GM12878 (cell line): Measurements from ENCODE around the gene CLMP. TPM values are rescaled to one million over a fixed set of nuclear protein-coding genes. Genes with fewer than 3 reads are reported as not detected.
A peak's percentile ranks its signal among the peaks of the same experiment; 100 is the strongest.
"Not testable (repeated sequence)": the region's sequence is repeated elsewhere in the genome, so short reads cannot be mapped to it uniquely, and the experiment has no call there.

Source experiments
- ATAC-seq: fragments of 200-7000 bp; cut with Tn5 transposase; 3 replicates; pipeline ENCODE4 v1.9.1; 2020; ENCODE audit warnings: mild to moderate bottlenecking, moderate library complexity
- BruUV-seq: library from RNA; stranded (reverse); fragments of 400-500 nt; replicated peaks from 2 replicates; lab custom pipeline; 2021; lab: Mats Ljungman, UMichigan
- CTCF ChIA-PET: fragments of 300-600 bp; sonication (Branson Sonifier 250); formaldehyde crosslinking; extraction: SDS; loops from one replicate; lab custom pipeline; 2021; ENCODE audit warnings: inconsistent platforms; lab: Yijun Ruan, JAX
- POLR2A ChIA-PET: fragments of 350-600 bp; formaldehyde crosslinking; extraction: SDS; loops from one replicate; lab custom pipeline; 2021; ENCODE audit warnings: inconsistent platforms; lab: Charles Lee
- RAD21 ChIA-PET: fragments of 300-600 bp; sonication (Branson Sonifier 250); formaldehyde crosslinking; loops from one replicate; lab custom pipeline; 2023; ENCODE audit warnings: antibody characterized with exemption; ENCODE audit not compliant: unreplicated experiment; lab: Charles Lee
- SMC1A ChIA-PET: fragments of 300-600 bp; sonication (Branson Sonifier 250); formaldehyde crosslinking; loops from one replicate; lab custom pipeline; 2023; ENCODE audit not compliant: unreplicated experiment, uncharacterized antibody; lab: Charles Lee
- DNase-seq: peaks from one replicate; pipeline ENCODE4 v3.0.0-alpha.2; 2011; ENCODE audit warnings: low read depth, low spot score
- FAIRE-seq: peaks from 3 replicates; lab custom pipeline; 2011; peaks lifted over from hg19 to GRCh38; lab: Jason Lieb, UNC
- H2AFZ ChIP-seq: 2 replicates; pipeline ENCODE4 v1.6.0; 2011; ENCODE audit warnings: low read depth, low read length, control low read depth; ENCODE audit not compliant: control insufficient read depth
- H3K27ac ChIP-seq: 2 replicates; pipeline ENCODE4 v1.5.1; 2011; ENCODE audit warnings: control low read depth; ENCODE audit not compliant: control insufficient read depth, insufficient read depth
- H3K27me3 ChIP-seq, 2 experiments: replicated peaks in 1 of 2; 2 replicates each; pipeline versions ENCODE4 v1.6.0 to v1.6.1; 2011; ENCODE audit warnings: low read length in 1 of 2; ENCODE audit not compliant: control insufficient read depth in 2 of 2, insufficient read depth in 2 of 2
- H3K36me3 ChIP-seq, 2 experiments: 2 replicates each; pipeline ENCODE4 v1.5.1; 2011; ENCODE audit warnings: low read length in 1 of 2; ENCODE audit not compliant: control insufficient read depth in 2 of 2, insufficient read depth in 2 of 2
- H3K4me1 ChIP-seq: 2 replicates; pipeline ENCODE4 v1.6.1; 2011; ENCODE audit warnings: mild to moderate bottlenecking, low read length, moderate library complexity, mixed read lengths; ENCODE audit not compliant: control insufficient read depth, insufficient read depth
- H3K4me2 ChIP-seq: 2 replicates; pipeline ENCODE4 v1.6.0; 2011; ENCODE audit warnings: control low read depth; ENCODE audit not compliant: control insufficient read depth, insufficient read depth
- H3K4me3 ChIP-seq: fragments of 200-600 bp; sonication (generic); 2 replicates; pipeline ENCODE4 v1.5.1; 2016
- H3K79me2 ChIP-seq: 2 replicates; pipeline ENCODE4 v1.6.0; 2011; ENCODE audit warnings: low read length; ENCODE audit not compliant: control insufficient read depth, insufficient read depth
- H3K9ac ChIP-seq: 2 replicates; pipeline ENCODE4 v1.8.0; 2011; ENCODE audit warnings: low read length, control low read depth, mixed read lengths; ENCODE audit not compliant: control insufficient read depth, insufficient read depth
- H3K9me3 ChIP-seq: replicated peaks from 3 replicates; pipeline ENCODE4 v1.5.1; 2011; ENCODE audit warnings: mild to moderate bottlenecking, low read length; ENCODE audit not compliant: control insufficient read depth, insufficient read depth
- H4K20me1 ChIP-seq: 2 replicates; pipeline ENCODE4 v1.6.0; 2011; ENCODE audit not compliant: control insufficient read depth, insufficient read depth
- KAT2A ChIP-seq: conservative IDR thresholded peaks from 2 replicates; pipeline ENCODE4 v1.6.1; 2011; ENCODE audit warnings: low read depth, low read length; ENCODE audit not compliant: control insufficient read depth
- KDM1A ChIP-seq: fragments of 200-600 bp; sonication (generic); IDR thresholded peaks from 2 replicates; pipeline ENCODE4 v1.6.1; 2016; ENCODE audit warnings: borderline replicate concordance
- LARP7 ChIP-seq: fragments of 450-650 bp; IDR thresholded peaks from 2 replicates; pipeline ENCODE4 v1.6.1; 2017; ENCODE audit warnings: mild to moderate bottlenecking
- MEF2A ChIP-seq: IDR thresholded peaks from 2 replicates; pipeline ENCODE4 v1.6.1; 2011; ENCODE audit warnings: low read depth, mild to moderate bottlenecking, low read length, moderate library complexity; ENCODE audit not compliant: insufficient read depth
- MLLT1 ChIP-seq: fragments of 450-650 bp; IDR thresholded peaks from 2 replicates; pipeline ENCODE4 v1.6.1; 2016; ENCODE audit warnings: mild to moderate bottlenecking
- NFYB ChIP-seq: IDR thresholded peaks from 2 replicates; pipeline ENCODE4 v1.6.1; 2011; ENCODE audit warnings: low read depth, mild to moderate bottlenecking, low read length, improper control_type of control experiment, moderate library complexity; ENCODE audit not compliant: insufficient read depth
- NKRF ChIP-seq: fragments of 450-650 bp; conservative IDR thresholded peaks from 2 replicates; pipeline ENCODE4 v1.6.1; 2017; ENCODE audit warnings: mild to moderate bottlenecking, moderate library complexity
- SUPT20H ChIP-seq: IDR thresholded peaks from 2 replicates; pipeline ENCODE4 v1.6.1; 2011; ENCODE audit warnings: low read depth, mild to moderate bottlenecking, low read length, moderate library complexity, borderline replicate concordance; ENCODE audit not compliant: control insufficient read depth
- YBX1 ChIP-seq: fragments of 450-650 bp; IDR thresholded peaks from 2 replicates; pipeline ENCODE4 v1.6.1; 2016; ENCODE audit warnings: antibody characterized with exemption
- ZNF207 ChIP-seq: fragments of 450-650 bp; IDR thresholded peaks from 2 replicates; pipeline ENCODE4 v1.6.1; 2014; ENCODE audit warnings: antibody characterized with exemption, mild to moderate bottlenecking, borderline replicate concordance
- ZNF384 ChIP-seq: IDR thresholded peaks from 2 replicates; pipeline ENCODE4 v1.6.1; 2012; ENCODE audit warnings: low read depth, mild to moderate bottlenecking, low read length, improper control_type of control experiment, borderline replicate concordance
- ZSCAN29 ChIP-seq: fragments of 450-650 bp; IDR thresholded peaks from 2 replicates; pipeline ENCODE4 v1.6.1; 2017; ENCODE audit warnings: mild to moderate bottlenecking, moderate library complexity
- WGBS: methylation state at CpG from one replicate; pipeline ENCODE4 v1.1.6; 2016; ENCODE audit warnings: low lambda C conversion rate; ENCODE audit not compliant: insufficient replicate concordance, insufficient coverage; ENCODE audit errors: missing lambda C conversion rate; 5-methylcytosine and 5-hydroxymethylcytosine counted together
- in situ Hi-C: fragments of 300-500 bp; cut with MboI; formaldehyde crosslinking; loops from 9 replicates; pipeline ENCODE4 v1.14.3; 2018; ENCODE audit warnings: mixed read lengths
- intact Hi-C: fragments of 100-400 bp; cut with micrococcal nuclease; formaldehyde crosslinking; loops from one replicate; pipeline ENCODE4 v1.14.2; 2022; ENCODE audit not compliant: unreplicated experiment
- polyA plus RNA-seq, 11 experiments: library from polyadenylated mRNA; depleted of rRNA in 4 of 11; unstranded in 6 of 11; stranded (reverse) in 5 of 11; fragments of >200 nt; fragmentation: Nextera tagmentation in 4 of 11; fragmentation: Illumina TruSeq in 1 of 11; extraction: Ambion mirVana in 4 of 11; extraction: Trizol in 1 of 11; gene quantifications; 1 replicate in 1 of 11; 2 replicates in 10 of 11; pipeline versions ENCODE4 v1.2.1 to v1.2.3, GENCODE V29; 2011 to 2016; ENCODE audit warnings: inconsistent platforms in 2 of 11, missing spikeins in 2 of 11, low read depth in 1 of 11
- total RNA-seq, 4 experiments: library from RNA; depleted of rRNA in 3 of 4; stranded (reverse); fragments of >200 nt in 3 of 4; fragmentation: Illumina TruSeq in 1 of 4; extraction: Trizol in 1 of 4; gene quantifications; 2 replicates each; pipeline versions ENCODE4 v1.2.1 to v1.2.3, GENCODE V29; 2013 to 2021

CLMP gene
- total and polyA plus RNA-seq, 10 of the 15 experiments (the other 5 are each of a cell fraction or from before 2014, with no cell fraction given) = 0.01 to 0.71 (median 0.20) TPM; not detected in 4

- DNase-seq, H3K36me3 ChIP-seq, H3K4me1 ChIP-seq, BruUV-seq, H2AFZ ChIP-seq, H4K20me1 ChIP-seq, H3K27me3 ChIP-seq, H3K9ac ChIP-seq, intact Hi-C loops, in situ Hi-C loops, H3K4me3 ChIP-seq, H3K79me2 ChIP-seq, H3K9me3 ChIP-seq: not testable (repeated sequence)
- TF ChIP-seq MLLT1 (peak; percentile 29; the same call in 1 of the 2 replicates), ZNF384 (peak; percentile 60; the same call in 1 of the 2 replicates)
- POLR2A ChIA-PET = interaction anchor here (0.7 to 1.3 kb wide), 2 partner anchors 9 to 212 kb away, joined by 3 to 4 read pairs; no protein-coding TSS in a partner anchor
- peak; percentile 96 for ATAC-seq
- SMC1A ChIA-PET = interaction anchor here (0.7 to 1.2 kb wide), 2 partner anchors 22 to 231 kb away, joined by 3 read pairs; no protein-coding TSS in a partner anchor
- Histone ChIP-seq H3K4me2 (peak overlapping the region; percentile 21), H3K27ac (peak overlapping the region; percentile 67)
- CTCF ChIA-PET = interaction anchor here (0.6 to 1.2 kb wide), 5 partner anchors 23 to 228 kb away, joined by 3 to 5 read pairs (median 3); no protein-coding TSS in a partner anchor
- RAD21 ChIA-PET = interaction anchor here (1.5 kb wide), 1 partner anchor 30 kb away, joined by 5 read pairs; no protein-coding TSS in a partner anchor
- WGBS = 40% methylated on average over 5 of the region's 5 CpGs
- FAIRE-seq = peak; percentile 57
These were observed 107.4 kb downstream of the CLMP start for GRCh38 chr11:123087657-123088056.

GRCh38 chr11:123086305-123086704, 108.7 kb downstream of the CLMP start:
- Histone ChIP-seq H3K4me1 (peaks cover 10% of the 10 kb centered on the region), H3K27me3 (no peaks in the 10 kb centered on the region), H3K9me3 (peaks cover 2% of the 10 kb centered on the region; the same call in 2 of the 3 replicates), H3K4me3 (no peak overlapping the region), H3K27ac (no peak overlapping the region), H4K20me1 (no peaks in the 10 kb centered on the region), H3K36me3 (no peaks in the 10 kb centered on the region), H3K79me2 (no peaks in the 10 kb centered on the region), H3K4me2 (no peak overlapping the region), H3K9ac (no peak overlapping the region), H2AFZ (no peak overlapping the region)
- in situ Hi-C loops = no loop called here
- RAD21 ChIA-PET = interaction anchor here (0.8 kb wide), 1 partner anchor 161 kb away, joined by 3 read pairs; no protein-coding TSS in a partner anchor
- 65% methylated on average over 1 of the region's 1 CpG for WGBS
- DNase-seq (no peak), FAIRE-seq (no peak), ATAC-seq (no peak)
- no TSS peak for BruUV-seq
- POLR2A ChIA-PET = interaction anchor here (1.5 kb wide), 1 partner anchor 14 kb away, joined by 4 read pairs; no protein-coding TSS in a partner anchor
- SMC1A ChIA-PET = interaction anchor here (0.5 to 0.9 kb wide), 3 partner anchors 8 to 1680 kb away, joined by 3 to 4 read pairs (median 3); no protein-coding TSS in a partner anchor
- intact Hi-C loops = no loop called here
- CTCF ChIA-PET = interaction anchor here (0.6 to 1.9 kb wide), 3 partner anchors 17 to 161 kb away, joined by 3 to 6 read pairs (median 4); no protein-coding TSS in a partner anchor
- TF ChIP-seq ZSCAN29 (no peak), KAT2A (no peak), SUPT20H (no peak), NFYB (no peak), NKRF (no peak), KDM1A (no peak), MEF2A (no peak), LARP7 (no peak), ZNF207 (no peak), YBX1 (no peak)
